Measurements from ENCODE around the gene PPP1R16B.

Gene PPP1R16B

GRCh38 chr20:38805502-38805957, at the start of gene PPP1R16B:
Gene PPP1R16B, plus strand, starts transcription at chr20:38805697. Its CDS starts 30,229 bp downstream, at chr20:38835926.
- DNase-seq: peak; percentile 63

DNA sequence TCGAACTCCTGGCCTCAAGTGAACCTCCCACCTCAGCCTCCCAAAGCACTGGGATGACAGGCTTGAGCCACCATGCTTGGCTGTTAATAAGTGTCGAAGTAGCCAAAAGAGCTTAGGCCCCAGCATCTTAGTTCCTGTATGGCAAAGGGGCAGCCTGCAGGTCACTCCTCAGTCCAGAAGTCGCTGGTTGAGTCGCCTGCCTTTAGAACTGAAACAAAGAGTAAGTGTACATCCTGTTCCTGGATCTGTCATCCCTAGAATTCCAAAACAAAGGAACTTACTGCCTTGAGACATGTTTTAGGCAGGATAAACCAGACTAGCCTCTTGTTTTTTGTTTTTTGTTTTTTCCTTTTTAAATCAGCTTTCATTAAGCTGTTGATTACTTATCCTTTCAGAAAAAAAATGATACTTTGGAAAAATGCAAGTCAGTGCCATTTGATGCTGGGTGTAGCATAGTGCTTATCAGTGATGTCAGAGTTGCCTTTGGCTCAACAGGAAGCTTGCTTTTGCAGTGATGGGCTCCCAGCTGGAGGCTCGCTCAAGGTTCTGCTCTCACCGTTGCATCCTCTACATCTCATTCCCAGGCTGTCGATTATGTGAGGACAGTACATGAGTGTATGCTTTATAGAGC, 48.2 kb upstream of the PPP1R16B start:
- DNase-seq: no peak

- DNase-seq: no peak
Measured at GRCh38 chr20:38759106-38759505, 46.4 kb upstream of the PPP1R16B start.

- DNase-seq: no peak
Measured at GRCh38 chr20:38760978-38761377, 44.5 kb upstream of the PPP1R16B start.

- DNase-seq: no peak
Measured at GRCh38 chr20:38762174-38762573, 43.3 kb upstream of the PPP1R16B start.

- DNase-seq: no peak
Measured at GRCh38 chr20:38763616-38764015, 41.9 kb upstream of the PPP1R16B start.

DNA sequence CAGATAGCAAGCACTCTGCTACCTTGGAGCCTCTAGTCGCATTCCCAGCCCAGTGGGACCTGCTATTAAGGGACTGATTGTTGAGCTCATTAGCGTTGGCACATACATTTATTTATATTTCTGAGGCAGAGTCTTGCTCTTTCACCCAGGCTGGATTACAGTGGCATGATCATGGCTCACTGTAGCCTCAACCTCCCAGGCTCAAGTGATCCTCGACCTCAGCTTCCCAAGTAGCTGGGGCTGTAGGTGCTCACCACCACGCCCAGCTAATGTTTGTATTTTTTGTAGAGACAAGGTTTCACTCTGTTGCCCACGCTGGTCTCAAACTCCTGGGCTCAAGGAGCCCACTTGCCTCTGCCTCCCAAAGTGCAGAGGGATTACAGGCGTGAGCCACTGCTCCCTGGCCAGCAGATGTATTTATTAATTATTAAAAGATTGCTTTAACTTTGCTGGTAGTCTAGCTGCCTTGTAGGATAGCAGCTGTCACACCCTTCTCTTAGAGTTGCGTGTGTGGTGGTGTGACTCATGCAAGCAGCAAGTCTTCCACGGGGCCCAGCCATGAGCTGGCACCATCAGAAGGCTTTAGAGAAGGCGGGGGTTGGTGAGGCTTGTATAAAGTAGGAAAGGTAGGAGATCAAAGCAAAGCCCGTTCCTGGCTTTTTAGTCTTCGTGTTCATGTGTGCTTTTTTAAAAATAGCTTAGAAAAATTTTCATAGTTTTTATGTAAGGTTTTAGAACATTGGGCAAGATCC, 40.8 kb upstream of the PPP1R16B start:
- DNase-seq: no peak

GRCh38 chr20:38766071-38766470, 39.4 kb upstream of the PPP1R16B start:
- no peak for DNase-seq

DNA sequence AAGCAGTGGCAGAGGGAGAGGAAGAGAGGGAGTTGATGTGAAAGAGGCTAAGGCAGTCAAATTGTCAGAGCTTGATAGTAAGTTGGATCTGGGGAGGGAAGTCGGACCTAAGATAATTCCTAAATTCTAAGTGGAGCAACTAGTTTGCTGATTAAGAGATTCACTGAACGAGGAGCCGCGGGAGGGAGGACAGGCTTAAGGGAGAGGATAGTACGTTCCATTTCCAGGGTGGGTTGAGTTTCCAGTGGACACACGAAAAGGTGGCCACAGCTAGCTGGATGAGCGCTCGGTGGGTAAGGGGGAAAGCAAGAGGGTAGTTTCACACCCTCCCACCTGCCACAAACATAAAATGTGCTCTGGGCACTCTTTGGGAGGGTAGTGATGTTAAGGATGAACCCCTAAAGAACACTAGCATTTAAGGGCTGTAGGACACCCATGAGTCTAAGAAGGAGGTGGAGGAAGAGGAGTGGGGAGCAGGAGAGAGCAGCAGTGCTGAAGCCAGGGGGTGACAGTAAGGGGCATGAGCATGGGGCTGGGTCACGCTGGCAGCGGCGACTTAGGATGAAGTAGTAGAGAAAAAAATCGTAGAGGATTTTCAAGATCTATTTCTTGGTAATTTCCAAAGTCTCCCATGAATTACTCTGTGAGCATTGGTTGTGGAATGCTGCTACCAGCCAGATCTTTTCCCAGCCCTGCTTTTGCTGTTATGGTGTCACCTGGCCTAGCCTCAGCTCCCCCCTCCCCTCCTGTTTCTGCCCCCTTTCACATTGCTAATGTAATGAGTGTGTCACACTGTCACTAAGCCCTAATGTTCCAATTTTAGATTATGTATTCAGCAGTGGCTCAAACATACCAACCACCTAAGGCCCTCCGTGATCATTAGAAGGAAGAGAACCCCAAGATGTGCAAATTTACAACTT, 35.9 kb upstream of the PPP1R16B start:
- no peak for DNase-seq

DNA sequence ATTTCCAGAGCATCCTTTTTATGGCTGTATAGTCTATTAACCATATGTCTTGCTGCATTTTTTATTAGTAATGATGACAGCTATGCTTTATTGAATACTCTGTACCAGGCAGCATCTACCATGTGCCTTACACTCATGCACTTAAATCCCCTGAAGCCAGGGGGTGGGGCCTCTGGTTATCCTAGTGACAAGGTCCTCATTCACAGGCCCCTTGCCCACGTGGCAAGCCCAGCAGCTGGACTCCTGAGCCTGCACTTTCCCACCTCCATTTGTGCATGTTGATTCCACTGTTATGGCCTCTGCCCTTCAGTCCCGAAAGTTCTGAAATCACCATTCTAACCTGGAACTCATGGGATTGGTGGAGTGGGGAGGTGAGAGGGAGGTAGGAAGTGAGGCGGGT, 35.0 kb upstream of the PPP1R16B start:
- no peak for DNase-seq

DNA sequence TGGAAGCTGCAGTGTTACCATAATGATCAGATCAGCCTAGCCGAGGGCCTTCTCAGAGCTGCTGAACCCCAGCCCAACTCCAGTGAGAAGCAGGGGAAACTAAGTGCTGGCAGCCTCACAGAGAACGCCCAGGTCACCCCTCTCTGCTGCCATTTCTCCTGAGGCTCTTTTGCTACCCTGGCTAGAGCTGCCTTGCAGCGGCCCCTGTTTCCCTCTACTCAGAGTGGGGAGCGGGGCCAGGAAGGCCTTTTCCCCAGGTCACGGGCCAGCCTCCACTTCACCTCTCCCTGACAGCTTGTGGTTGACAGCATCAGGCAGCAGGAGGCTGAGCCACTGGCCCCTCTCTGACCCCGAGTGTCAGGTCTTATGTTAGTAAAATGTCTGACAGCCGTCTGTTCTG, 34.5 kb upstream of the PPP1R16B start:
- DNase-seq: no peak

DNA sequence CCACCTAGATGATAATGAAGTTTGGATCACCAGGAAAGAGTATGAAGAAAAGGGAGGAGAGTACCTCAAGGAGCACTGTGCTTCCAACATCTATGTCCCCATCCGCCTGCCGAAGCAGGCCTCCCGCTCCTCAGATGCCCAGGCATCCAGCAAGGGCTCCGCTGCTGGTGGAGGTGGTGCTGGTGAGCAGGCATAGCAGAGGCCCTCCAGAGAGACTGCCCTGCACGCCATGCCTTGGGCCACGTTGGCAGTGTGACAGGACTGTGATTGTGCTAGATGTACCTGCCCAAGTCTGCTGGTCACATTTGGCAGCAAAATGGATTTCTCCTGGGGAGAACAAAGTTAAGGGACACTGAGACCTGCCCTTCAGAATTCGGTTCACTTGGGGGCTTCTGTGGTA, 33.9 kb upstream of the PPP1R16B start:
- DNase-seq: no peak

DNA sequence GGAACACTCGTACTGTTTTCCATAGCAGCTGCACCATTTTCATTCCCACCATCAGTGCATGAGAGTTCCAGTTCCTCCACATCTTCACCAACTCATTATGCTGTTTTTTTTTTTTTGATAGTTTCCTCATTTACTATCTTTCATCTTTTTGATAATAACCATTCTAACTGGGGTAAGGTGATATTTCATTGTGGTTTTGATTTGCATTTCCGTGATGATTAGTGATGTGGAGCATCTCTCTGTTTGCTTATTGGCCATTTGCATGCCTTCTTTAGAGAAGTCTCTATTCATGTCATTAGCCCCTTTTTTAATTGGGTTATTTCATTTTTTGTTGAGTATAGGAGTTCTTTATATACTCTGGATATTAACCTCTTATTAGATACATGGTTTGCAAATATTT, 31.3 kb upstream of the PPP1R16B start:
- DNase-seq: no peak

- DNase-seq: no peak
Measured at GRCh38 chr20:38776363-38776762, 29.1 kb upstream of the PPP1R16B start.

- DNase-seq: no peak
Measured at GRCh38 chr20:38779247-38780097, 26.0 kb upstream of the PPP1R16B start.

GRCh38 chr20:38782275-38782674, 23.2 kb upstream of the PPP1R16B start:
- DNase-seq: no peak

- no peak for DNase-seq
Measured at GRCh38 chr20:38787870-38788269, 17.6 kb upstream of the PPP1R16B start.

- DNase-seq: no peak
Measured at GRCh38 chr20:38789503-38790199, 15.8 kb upstream of the PPP1R16B start.

- no peak for DNase-seq
Measured at GRCh38 chr20:38790200-38791053, 15.1 kb upstream of the PPP1R16B start.

GRCh38 chr20:38791291-38791690, 14.2 kb upstream of the PPP1R16B start:
- DNase-seq: no peak

- no peak for DNase-seq
Measured at GRCh38 chr20:38791940-38792339, 13.6 kb upstream of the PPP1R16B start.
